Bronchial epithelial cell (primary cell): ENCODE measurements around the gene HAUS7. TPM values are rescaled to one million over a fixed set of nuclear protein-coding genes. Genes with fewer than 3 reads are reported as not detected.

ENCODE experiments used
- DNase-seq: peaks from one replicate; pipeline ENCODE4 v3.0.0-alpha.2; 2010; ENCODE audit warnings: low read depth
- FAIRE-seq: peaks from 2 replicates; lab custom pipeline; 2011; peaks lifted over from hg19 to GRCh38; lab: Jason Lieb, UNC
- H3K27me3 ChIP-seq: 2 replicates; pipeline ENCODE4 v1.5.1; 2011; ENCODE audit warnings: low read length; ENCODE audit not compliant: control insufficient read depth, insufficient read depth
- H3K36me3 ChIP-seq: 2 replicates; pipeline ENCODE4 v1.5.1; 2011; ENCODE audit warnings: low read length; ENCODE audit not compliant: control insufficient read depth, insufficient read depth
- H3K4me3 ChIP-seq: 2 replicates; pipeline ENCODE4 v1.5.1; 2011; ENCODE audit warnings: mild to moderate bottlenecking, low read depth, low read length, control low read depth
- CTCF ChIP-seq: IDR thresholded peaks from 2 replicates; pipeline ENCODE4 v1.5.1; 2011; ENCODE audit warnings: mild to moderate bottlenecking, moderate library complexity, low read length, control low read depth, inconsistent platforms; ENCODE audit not compliant: insufficient read depth, severe bottlenecking
- total RNA-seq: library from RNA; depleted of rRNA; stranded (reverse); fragments of >200 nt; gene quantifications from 2 replicates; pipeline ENCODE4 v1.2.1, GENCODE V29; 2014

Gene HAUS7
- total RNA-seq, 1 donor from 2014 or later: 7.4 TPM

DNA sequence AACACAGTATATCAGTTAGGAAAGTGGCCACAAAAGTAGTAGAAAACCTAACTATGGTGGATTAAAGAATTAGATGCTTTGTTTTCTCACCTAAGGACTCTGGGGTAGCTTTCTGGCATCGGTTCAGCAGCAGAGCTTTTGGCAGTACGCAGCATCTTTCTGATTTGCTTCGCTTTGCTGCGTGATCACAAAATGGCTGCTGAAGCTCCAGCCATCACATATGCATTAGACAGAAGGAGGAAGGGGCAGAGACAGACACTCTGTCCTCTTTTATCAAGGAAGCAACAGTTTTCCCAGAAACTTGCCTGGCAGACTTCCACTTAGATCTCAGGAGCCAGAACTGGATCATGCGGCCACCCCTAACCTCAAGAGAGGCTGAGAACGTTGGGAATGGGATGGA, 39.6 kb downstream of the HAUS7 start:
- no peak for TF ChIP-seq CTCF
- no peak for DNase-seq
- H3K27me3 ChIP-seq: no peaks in the 10 kb centered on the region
- H3K36me3 ChIP-seq: no peaks in the 10 kb centered on the region
- H3K4me3 ChIP-seq: no peak overlapping the region
- FAIRE-seq: no peak

DNA sequence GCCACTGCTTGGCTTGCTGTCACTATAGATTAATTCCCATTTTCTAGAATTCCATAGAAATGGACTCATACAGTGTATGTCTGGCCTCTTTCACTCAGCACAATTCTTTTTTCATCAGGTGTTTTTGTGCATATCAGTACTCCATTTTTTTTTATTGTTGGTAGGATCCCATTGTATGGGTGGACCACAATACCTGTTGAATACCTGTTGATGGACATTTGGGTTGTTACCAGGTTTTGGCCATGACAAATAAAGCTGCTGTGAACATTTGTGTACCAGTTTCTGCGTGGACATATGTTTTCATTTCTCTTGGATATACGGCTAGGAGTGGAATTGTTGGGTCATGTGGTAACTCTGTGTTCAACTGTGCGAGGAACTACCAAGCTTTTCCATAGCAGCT, 44.2 kb downstream of the HAUS7 start:
- no peak for TF ChIP-seq CTCF
- H3K4me3 ChIP-seq: no peak overlapping the region
- no peaks in the 10 kb centered on the region for H3K36me3 ChIP-seq
- DNase-seq (no peak), FAIRE-seq (peak; percentile 91)
- H3K27me3 ChIP-seq: no peaks in the 10 kb centered on the region

- DNase-seq (no peak), FAIRE-seq (no peak)
- no peak for TF ChIP-seq CTCF
- H3K27me3 ChIP-seq: no peaks in the 10 kb centered on the region
- H3K36me3 ChIP-seq: no peaks in the 10 kb centered on the region
- no peak overlapping the region for H3K4me3 ChIP-seq
Measured at GRCh38 chrX:153423652-153424051, 46.7 kb downstream of the HAUS7 start.

DNA sequence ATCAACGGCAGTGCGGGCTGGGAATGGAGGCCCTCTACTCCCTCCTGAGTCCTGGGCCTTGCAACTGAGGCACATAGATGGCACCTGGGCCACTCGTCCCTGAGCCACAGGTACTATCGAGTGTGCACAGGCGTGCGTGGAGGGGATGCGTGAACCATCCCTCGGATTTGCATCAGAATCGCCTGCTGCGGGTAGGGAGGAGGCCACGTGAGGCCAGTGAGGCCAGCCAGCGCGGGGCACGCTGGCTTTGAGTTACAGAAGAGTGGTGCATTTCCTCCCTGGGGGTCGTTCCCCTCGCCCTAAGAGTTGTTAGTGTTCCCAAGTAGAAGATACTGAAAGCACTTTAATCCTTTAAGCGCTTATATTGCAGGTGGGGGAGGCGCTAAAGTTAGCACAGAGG, 48.5 kb downstream of the HAUS7 start:
- no peaks in the 10 kb centered on the region for H3K27me3 ChIP-seq
- TF ChIP-seq CTCF: no peak
- FAIRE-seq (no peak), DNase-seq (no peak)
- H3K36me3 ChIP-seq: no peaks in the 10 kb centered on the region
- no peak overlapping the region for H3K4me3 ChIP-seq

- H3K27me3 ChIP-seq: no peaks in the 10 kb centered on the region
- FAIRE-seq (no peak), DNase-seq (no peak)
- no peak overlapping the region for H3K4me3 ChIP-seq
- H3K36me3 ChIP-seq: no peaks in the 10 kb centered on the region
- TF ChIP-seq CTCF: no peak
Measured at GRCh38 chrX:153420851-153421599, 49.4 kb downstream of the HAUS7 start.

GRCh38 chrX:153417637-153418036, 52.7 kb downstream of the HAUS7 start:
- FAIRE-seq: no peak
- H3K27me3 ChIP-seq: no peaks in the 10 kb centered on the region
- no peak for DNase-seq
- no peaks in the 10 kb centered on the region for H3K36me3 ChIP-seq
- no peak for TF ChIP-seq CTCF
- H3K4me3 ChIP-seq: no peak overlapping the region
